ENCODE data around the gene CCDC107. TPM values are rescaled to one million over a fixed set of nuclear protein-coding genes. Genes with fewer than 3 reads are reported as not detected.
"Not testable (repeated sequence)": the region's sequence is repeated elsewhere in the genome, so short reads cannot be mapped to it uniquely, and the experiment has no call there.

CCDC107 gene
- total and polyA plus RNA-seq, 9 of the 15 experiments (the other 6 are each of a cell fraction or from before 2014, with no cell fraction given), result 0.35 to 11.3 (median 6.9) TPM; not detected in 1

DNA sequence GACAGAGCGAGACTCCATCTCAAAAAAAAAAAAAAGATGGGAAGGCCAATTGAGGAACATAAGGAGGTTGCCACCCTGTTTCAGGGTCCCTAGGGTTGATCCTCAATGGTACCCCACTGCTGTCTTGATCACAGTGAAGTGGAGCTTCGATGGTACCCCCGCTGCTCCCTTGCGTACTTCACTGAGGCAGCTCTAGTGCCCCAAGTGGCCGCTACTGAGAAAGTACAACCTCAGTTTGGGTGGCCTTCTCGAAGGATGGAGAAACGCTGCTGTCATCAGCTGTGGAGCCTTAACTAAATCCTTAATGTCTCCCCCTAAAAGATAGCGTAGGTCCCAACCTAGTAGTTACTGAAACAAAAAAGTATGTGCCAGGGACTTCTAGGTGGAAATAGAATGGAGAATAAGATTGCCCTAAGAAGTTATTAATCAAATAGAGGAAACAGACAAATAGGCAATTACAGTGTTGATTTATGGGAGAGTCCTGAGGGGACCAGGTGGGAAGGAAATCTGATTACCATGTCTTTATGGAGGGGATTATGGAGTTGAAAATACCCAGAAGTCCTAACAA, 46.8 kb upstream of the CCDC107 start:
- BruUV-seq (replicated peaks), result no TSS peak
- Histone ChIP-seq H3K9me3 (replicated peaks; ENCODE audit: control insufficient read depth, insufficient read depth, low read depth, low read length) (no peaks in the 10 kb centered on the region), H3K27ac (ENCODE audit: extremely low read depth, low read depth, low read length) (no peak overlapping the region), H3K27me3 (ENCODE audit: control insufficient read depth in 2 of 2, insufficient read depth in 2 of 2, low read length in 2 of 2) (peaks cover 2 to 10% of the 10 kb centered on the region in 2 experiments; a peak in 3 of 5 replicates), H4K20me1 (replicated peaks; ENCODE audit: control insufficient read depth, insufficient read depth, low read length) (no peaks in the 10 kb centered on the region), H3K4me2 (ENCODE audit: insufficient read depth, low read length) (no peak overlapping the region), H2AFZ (ENCODE audit: low read depth, low read length) (no peak overlapping the region), H3K4me3 (no peak overlapping the region), H3K9ac (ENCODE audit: insufficient read depth in 1 of 2, low read depth in 2 of 2, low read length in 2 of 2) (no peak overlapping the region), H3K9me1 (ENCODE audit: control insufficient read depth, insufficient read depth, low read length) (no peaks in the 10 kb centered on the region), H3K79me2 (ENCODE audit: control insufficient read depth, insufficient read depth, low read length) (no peaks in the 10 kb centered on the region), H3K36me3 (ENCODE audit: control insufficient read depth, insufficient read depth, low read length) (peaks cover 11% of the 10 kb centered on the region; the same call in 1 of the 3 replicates), H3K4me1 (replicated peaks in 1 of 2; ENCODE audit: control insufficient read depth in 2 of 2, insufficient read depth in 2 of 2, low read length in 2 of 2) (peaks cover 0 to under 1% of the 10 kb centered on the region in 2 experiments; a peak in 2 of 5 replicates)
- DNase-seq (ENCODE audit: extremely low read depth in 1 of 4, low spot score in 3 of 4) (peak; percentile 35 to 43 (median 40)), FAIRE-seq (peak; percentile 79), ATAC-seq (peak; percentile 89)
- TF ChIP-seq ZNF165 (CRISPR knock-in tag; IDR thresholded peaks at IDR 0.05; ENCODE audit: borderline replicate concordance), result no peak
- TF ChIP-seq, protein P1, sequence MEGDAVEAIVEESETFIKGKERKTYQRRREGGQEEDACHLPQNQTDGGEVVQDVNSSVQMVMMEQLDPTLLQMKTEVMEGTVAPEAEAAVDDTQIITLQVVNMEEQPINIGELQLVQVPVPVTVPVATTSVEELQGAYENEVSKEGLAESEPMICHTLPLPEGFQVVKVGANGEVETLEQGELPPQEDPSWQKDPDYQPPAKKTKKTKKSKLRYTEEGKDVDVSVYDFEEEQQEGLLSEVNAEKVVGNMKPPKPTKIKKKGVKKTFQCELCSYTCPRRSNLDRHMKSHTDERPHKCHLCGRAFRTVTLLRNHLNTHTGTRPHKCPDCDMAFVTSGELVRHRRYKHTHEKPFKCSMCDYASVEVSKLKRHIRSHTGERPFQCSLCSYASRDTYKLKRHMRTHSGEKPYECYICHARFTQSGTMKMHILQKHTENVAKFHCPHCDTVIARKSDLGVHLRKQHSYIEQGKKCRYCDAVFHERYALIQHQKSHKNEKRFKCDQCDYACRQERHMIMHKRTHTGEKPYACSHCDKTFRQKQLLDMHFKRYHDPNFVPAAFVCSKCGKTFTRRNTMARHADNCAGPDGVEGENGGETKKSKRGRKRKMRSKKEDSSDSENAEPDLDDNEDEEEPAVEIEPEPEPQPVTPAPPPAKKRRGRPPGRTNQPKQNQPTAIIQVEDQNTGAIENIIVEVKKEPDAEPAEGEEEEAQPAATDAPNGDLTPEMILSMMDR (IDR thresholded peaks at IDR 0.05 in 2 of 3, conservative IDR thresholded peaks at IDR 0.05 in 1 of 3; ENCODE audit: insufficient read depth in 2 of 3, low read depth in 1 of 3, low read length in 3 of 3), result peak; percentile 54 to 72 (median 61)
- peak in 1 of 2 experiments; percentile 16; a peak in 1 of 4 replicates for TF ChIP-seq RAD21 (CRISPR knock-in tag; conservative IDR thresholded peaks at IDR 0.05 in 1 of 2, IDR thresholded peaks at IDR 0.05 in 1 of 2)
- ChIA-PET CTCF (ENCODE audit: low intra/inter-chr PET ratio) (interaction anchor here (0.6 kb wide), 1 partner anchor 345 kb away, joined by 3 read pairs; no protein-coding TSS in a partner anchor), POLR2A (interaction anchor here (0.6 to 1.0 kb wide), 5 partner anchors 11 to 1673 kb away, joined by 3 to 5 read pairs (median 3); partner anchors contain the start of genes CCDC107 and RMRP)
- in situ Hi-C loops (cut with MboI) (no loop called here), intact Hi-C loops (cut with micrococcal nuclease) (no loop called here)
- WGBS (ENCODE audit: insufficient coverage, low coverage, missing lambda C conversion rate), result 2% methylated on average over 7 of the region's 8 CpGs

DNA sequence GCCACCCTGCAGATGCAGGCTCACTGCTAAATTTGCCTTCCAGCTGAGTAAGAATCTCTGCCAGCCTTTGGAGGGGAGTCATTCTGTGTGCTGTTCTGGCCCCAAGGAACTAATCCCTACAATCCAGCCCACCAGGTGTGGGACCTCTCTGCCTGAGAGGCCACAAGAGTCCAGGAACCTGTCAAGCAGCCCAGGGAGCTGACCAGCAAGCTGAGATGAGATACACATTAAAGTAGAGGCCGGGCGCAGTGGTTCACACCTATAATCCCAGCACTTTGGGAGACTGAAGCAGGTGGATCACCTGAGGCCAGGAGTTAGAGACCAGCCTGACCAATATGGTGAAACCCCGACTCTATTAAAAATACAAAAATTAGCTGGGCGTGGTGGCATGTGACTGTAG, 46.0 kb upstream of the CCDC107 start:
- WGBS (ENCODE audit: insufficient coverage, low coverage, missing lambda C conversion rate), result 3% methylated on average over 4 of the region's 4 CpGs
- H3K4me1 ChIP-seq (replicated peaks in 1 of 2; ENCODE audit: control insufficient read depth in 2 of 2, insufficient read depth in 2 of 2, low read length in 2 of 2); CTCF ChIA-PET (ENCODE audit: low intra/inter-chr PET ratio); FAIRE-seq; H3K27ac ChIP-seq (ENCODE audit: extremely low read depth, low read depth, low read length); H2AFZ ChIP-seq (ENCODE audit: low read depth, low read length); DNase-seq (ENCODE audit: extremely low read depth in 1 of 4, low spot score in 3 of 4); H3K79me2 ChIP-seq (ENCODE audit: control insufficient read depth, insufficient read depth, low read length); H4K20me1 ChIP-seq (replicated peaks; ENCODE audit: control insufficient read depth, insufficient read depth, low read length); ATAC-seq; H3K9me3 ChIP-seq (replicated peaks; ENCODE audit: control insufficient read depth, insufficient read depth, low read depth, low read length); H3K4me2 ChIP-seq (ENCODE audit: insufficient read depth, low read length); H3K4me3 ChIP-seq; in situ Hi-C loops (cut with MboI); BruUV-seq (replicated peaks); H3K9ac ChIP-seq (ENCODE audit: insufficient read depth in 1 of 2, low read depth in 2 of 2, low read length in 2 of 2); H3K9me1 ChIP-seq (ENCODE audit: control insufficient read depth, insufficient read depth, low read length); intact Hi-C loops (cut with micrococcal nuclease): not testable (repeated sequence)
- POLR2A ChIA-PET, result interaction anchor here (0.6 to 0.8 kb wide), 2 partner anchors 12 to 68 kb away, joined by 4 to 5 read pairs; no protein-coding TSS in a partner anchor
- peaks cover 11% of the 10 kb centered on the region; the same call in 1 of the 3 replicates for H3K36me3 ChIP-seq (ENCODE audit: control insufficient read depth, insufficient read depth, low read length)
- H3K27me3 ChIP-seq (ENCODE audit: control insufficient read depth in 2 of 2, insufficient read depth in 2 of 2, low read length in 2 of 2), result peaks cover 3 to 17% of the 10 kb centered on the region in 2 experiments; a peak in 3 of 5 replicates

Measured in K562 (cell line).